ENCODE measurements around the gene DCAF6. TPM values are rescaled to one million over a fixed set of nuclear protein-coding genes. Genes with fewer than 3 reads are reported as not detected.
A peak's percentile ranks its signal among the peaks of the same experiment; 100 is the strongest.

Gene DCAF6
- total RNA-seq, 2 donors from 2014 or later = 21.4 to 32.3 TPM

GRCh38 chr1:167905671-167906070 lies 30.8 kb upstream of the DCAF6 start:
- no peak overlapping the region for H3K4me3 ChIP-seq (ENCODE audit: low read length)
- Mint-ChIP-seq H3K36me3 (ENCODE audit: low read depth) (peaks cover 15% of the 10 kb centered on the region), H3K4me3 (no peak overlapping the region), H3K9me3 (peaks cover 25% of the 10 kb centered on the region), H3K4me1 (peaks cover 9% of the 10 kb centered on the region), H3K27ac (no peak overlapping the region), H3K27me3 (ENCODE audit: insufficient read depth) (no peaks in the 10 kb centered on the region)
- H3K9ac ChIP-seq (ENCODE audit: extremely low read depth, low read length, poor library complexity, severe bottlenecking) = no peak overlapping the region
- H3K4me1 ChIP-seq (ENCODE audit: control insufficient read depth, insufficient read depth, low read length) = no peaks in the 10 kb centered on the region
- TF ChIP-seq CTCF (conservative IDR thresholded peaks at IDR 0.05) = no peak
- no peak overlapping the region for H3K27ac ChIP-seq (ENCODE audit: low read depth, low read length)
- DNase-seq = no peak
- peaks cover 27% of the 10 kb centered on the region for H3K9me3 ChIP-seq (ENCODE audit: control insufficient read depth, low read length)
- peaks cover 14% of the 10 kb centered on the region for H3K36me3 ChIP-seq (ENCODE audit: control insufficient read depth, insufficient read depth, low read length)
- no peaks in the 10 kb centered on the region for H3K27me3 ChIP-seq (ENCODE audit: control insufficient read depth, insufficient read depth, low read length, poor library complexity, severe bottlenecking)

- Mint-ChIP-seq H3K36me3 (ENCODE audit: low read depth) (peaks cover 19% of the 10 kb centered on the region), H3K27me3 (ENCODE audit: insufficient read depth) (no peaks in the 10 kb centered on the region), H3K4me3 (no peak overlapping the region), H3K4me1 (peaks cover 14% of the 10 kb centered on the region), H3K9me3 (peaks cover 25% of the 10 kb centered on the region), H3K27ac (no peak overlapping the region)
- 89 to 96% methylated on average over 4 to 6 of the region's 6 CpGs for WGBS, 2 experiments (ENCODE audit: insufficient coverage in 1 of 2, insufficient read length in 1 of 2)
- TF ChIP-seq CTCF (conservative IDR thresholded peaks at IDR 0.05) = no peak
- peaks cover 27% of the 10 kb centered on the region for H3K9me3 ChIP-seq (ENCODE audit: control insufficient read depth, low read length)
- peaks cover 33% of the 10 kb centered on the region for H3K36me3 ChIP-seq (ENCODE audit: control insufficient read depth, insufficient read depth, low read length)
- H3K4me3 ChIP-seq (ENCODE audit: low read length) = peak overlapping the region; percentile 47
- no peak overlapping the region for H3K9ac ChIP-seq (ENCODE audit: extremely low read depth, low read length, poor library complexity, severe bottlenecking)
- H3K27me3 ChIP-seq (ENCODE audit: control insufficient read depth, insufficient read depth, low read length, poor library complexity, severe bottlenecking) = no peaks in the 10 kb centered on the region
- DNase-seq = no peak
- no peaks in the 10 kb centered on the region for H3K4me1 ChIP-seq (ENCODE audit: control insufficient read depth, insufficient read depth, low read length)
- no peak overlapping the region for H3K27ac ChIP-seq (ENCODE audit: low read depth, low read length)
Measured at GRCh38 chr1:167909691-167910180, 26.7 kb upstream of the DCAF6 start.

GRCh38 chr1:167910530-167910929 lies 26.0 kb upstream of the DCAF6 start:
- peaks cover 27% of the 10 kb centered on the region for H3K9me3 ChIP-seq (ENCODE audit: control insufficient read depth, low read length)
- no peak for DNase-seq
- peaks cover 34% of the 10 kb centered on the region for H3K36me3 ChIP-seq (ENCODE audit: control insufficient read depth, insufficient read depth, low read length)
- peak overlapping the region; percentile 47 for H3K4me3 ChIP-seq (ENCODE audit: low read length)
- no peak overlapping the region for H3K4me3 Mint-ChIP-seq
- H3K27me3 ChIP-seq (ENCODE audit: control insufficient read depth, insufficient read depth, low read length, poor library complexity, severe bottlenecking) = no peaks in the 10 kb centered on the region
- H3K27me3 Mint-ChIP-seq (ENCODE audit: insufficient read depth) = no peaks in the 10 kb centered on the region
- H3K9me3 Mint-ChIP-seq = peaks cover 25% of the 10 kb centered on the region
- H3K36me3 Mint-ChIP-seq (ENCODE audit: low read depth) = peaks cover 22% of the 10 kb centered on the region
- WGBS, 2 experiments (ENCODE audit: insufficient coverage in 1 of 2, insufficient read length in 1 of 2) = 92 to 95% methylated on average over 2 of the region's 2 CpGs
- H3K27ac ChIP-seq (ENCODE audit: low read depth, low read length) = no peak overlapping the region
- H3K4me1 Mint-ChIP-seq = peaks cover 9% of the 10 kb centered on the region
- H3K9ac ChIP-seq (ENCODE audit: extremely low read depth, low read length, poor library complexity, severe bottlenecking) = no peak overlapping the region
- H3K4me1 ChIP-seq (ENCODE audit: control insufficient read depth, insufficient read depth, low read length) = no peaks in the 10 kb centered on the region
- no peak for TF ChIP-seq CTCF (conservative IDR thresholded peaks at IDR 0.05)
- no peak overlapping the region for H3K27ac Mint-ChIP-seq

Measured in endodermal cell (in vitro differentiated cells).